ENCODE measurements around the gene RPH3AL.
"Not testable (repeated sequence)": the region's sequence is repeated elsewhere in the genome, so short reads cannot be mapped to it uniquely, and the experiment has no call there.

Gene RPH3AL

GRCh38 chr17:335691-336090 is 16.9 kb downstream of the RPH3AL start:
- no peak for FAIRE-seq

- no peak for FAIRE-seq
Measured at GRCh38 chr17:334974-335481, 17.6 kb downstream of the RPH3AL start.

- no peak for FAIRE-seq
Measured at GRCh38 chr17:333626-334396, 18.8 kb downstream of the RPH3AL start.

DNA sequence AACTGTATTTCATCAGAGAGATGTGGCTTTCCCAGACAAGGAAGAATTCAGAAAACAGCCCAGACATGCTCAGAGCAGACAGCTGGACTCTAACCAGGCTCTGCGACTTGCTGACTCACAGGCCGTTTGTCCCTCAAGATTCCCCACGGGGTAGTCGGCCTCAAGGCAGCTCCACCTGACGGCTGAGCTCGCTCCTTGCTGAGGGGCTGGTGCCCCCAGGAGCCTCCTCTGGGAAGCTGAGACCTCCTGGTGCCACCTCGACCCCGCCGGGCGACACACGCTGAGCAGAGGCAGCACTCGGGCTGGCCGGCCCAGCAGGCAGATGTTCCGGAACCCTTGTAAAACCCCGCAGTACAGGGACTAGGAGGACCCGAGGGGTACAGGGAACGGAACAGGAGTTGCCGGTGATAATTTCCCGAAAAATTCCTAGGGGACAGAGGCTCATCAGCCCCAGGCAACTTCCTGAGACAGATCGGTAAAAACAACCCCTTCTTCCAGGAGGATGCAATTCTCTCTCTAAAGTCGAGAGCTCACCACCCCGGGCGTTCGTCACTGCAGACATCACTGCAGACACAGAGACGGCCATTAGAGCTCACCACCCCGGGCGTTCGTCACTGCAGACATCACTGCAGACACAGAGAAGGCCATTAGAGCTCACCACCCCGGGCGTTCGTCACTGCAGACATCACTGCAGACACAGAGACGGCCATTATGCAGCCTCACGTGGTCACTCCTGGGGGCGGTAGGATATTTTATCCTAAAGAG is 19.9 kb downstream of the RPH3AL start:
- FAIRE-seq, result no peak

- FAIRE-seq, result no peak
Measured at GRCh38 chr17:332023-332422, 20.6 kb downstream of the RPH3AL start.

DNA sequence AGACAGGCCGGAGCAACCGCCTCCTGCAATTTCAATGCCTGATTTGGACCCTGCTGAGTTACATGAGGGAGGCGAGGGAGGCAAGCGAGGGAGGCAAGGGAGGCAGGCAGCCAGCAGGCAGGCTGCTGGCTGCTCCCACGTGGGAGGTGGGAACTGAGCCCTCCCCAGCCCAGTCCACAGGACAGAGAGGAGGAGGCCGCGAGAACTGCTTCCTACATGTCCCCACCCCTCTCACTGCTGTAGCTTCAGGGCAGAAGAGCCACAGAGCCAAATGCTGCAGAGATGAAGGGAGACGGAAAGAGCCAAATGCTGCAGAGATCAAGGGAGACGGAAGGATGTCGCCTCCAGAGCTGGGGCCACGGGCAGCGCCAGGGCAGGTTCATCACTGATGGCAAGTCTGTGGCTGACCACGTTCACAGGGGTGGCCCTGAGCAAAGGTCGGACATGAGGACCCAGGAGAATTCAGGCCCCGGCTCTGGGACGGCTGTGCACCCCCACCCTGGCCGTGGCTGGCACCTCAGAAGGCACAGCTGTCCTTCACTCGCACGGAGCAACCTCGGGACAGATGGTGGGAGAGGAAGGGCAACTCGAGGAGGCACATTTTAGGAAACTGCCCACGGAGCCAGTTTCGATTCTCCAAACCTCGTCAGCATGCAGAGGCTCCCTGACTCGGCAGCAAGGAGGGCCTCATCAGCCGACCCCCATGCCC is 21.5 kb downstream of the RPH3AL start:
- no peak for FAIRE-seq

DNA sequence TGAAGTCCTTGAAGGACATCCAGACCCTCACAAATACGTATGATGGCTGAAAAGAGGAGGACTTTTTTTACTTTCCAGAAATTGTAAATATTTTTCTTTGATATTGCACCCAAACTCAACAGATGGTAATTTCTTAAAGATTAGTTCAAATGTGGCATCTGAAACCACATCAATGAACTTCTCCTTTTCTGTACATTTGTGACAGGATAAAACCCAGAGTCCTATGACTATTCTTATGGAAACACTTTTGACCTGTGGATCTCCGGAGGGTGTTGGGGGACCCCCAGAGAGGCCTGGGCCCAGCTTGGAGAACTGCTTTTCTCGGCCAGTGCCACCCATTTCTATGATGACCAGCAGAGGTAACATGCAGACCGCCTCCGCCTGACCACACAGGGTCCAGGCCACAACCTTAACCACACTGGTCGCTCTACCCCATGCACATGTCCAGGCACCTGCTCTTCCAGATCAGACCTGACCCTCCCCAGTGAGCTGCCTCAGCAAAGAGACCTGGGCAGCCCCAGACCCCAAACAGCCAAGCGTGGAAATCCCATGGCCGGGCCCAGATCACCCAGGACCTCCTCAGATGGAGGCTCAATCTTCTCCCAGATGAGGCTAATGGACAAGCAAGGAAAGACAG is 22.7 kb downstream of the RPH3AL start:
- FAIRE-seq, result no peak

GRCh38 chr17:327971-328370 is 24.6 kb downstream of the RPH3AL start:
- no peak for FAIRE-seq

GRCh38 chr17:327296-327695 is 25.3 kb downstream of the RPH3AL start:
- no peak for FAIRE-seq

GRCh38 chr17:326010-326621 is 26.5 kb downstream of the RPH3AL start:
- FAIRE-seq, result no peak

DNA sequence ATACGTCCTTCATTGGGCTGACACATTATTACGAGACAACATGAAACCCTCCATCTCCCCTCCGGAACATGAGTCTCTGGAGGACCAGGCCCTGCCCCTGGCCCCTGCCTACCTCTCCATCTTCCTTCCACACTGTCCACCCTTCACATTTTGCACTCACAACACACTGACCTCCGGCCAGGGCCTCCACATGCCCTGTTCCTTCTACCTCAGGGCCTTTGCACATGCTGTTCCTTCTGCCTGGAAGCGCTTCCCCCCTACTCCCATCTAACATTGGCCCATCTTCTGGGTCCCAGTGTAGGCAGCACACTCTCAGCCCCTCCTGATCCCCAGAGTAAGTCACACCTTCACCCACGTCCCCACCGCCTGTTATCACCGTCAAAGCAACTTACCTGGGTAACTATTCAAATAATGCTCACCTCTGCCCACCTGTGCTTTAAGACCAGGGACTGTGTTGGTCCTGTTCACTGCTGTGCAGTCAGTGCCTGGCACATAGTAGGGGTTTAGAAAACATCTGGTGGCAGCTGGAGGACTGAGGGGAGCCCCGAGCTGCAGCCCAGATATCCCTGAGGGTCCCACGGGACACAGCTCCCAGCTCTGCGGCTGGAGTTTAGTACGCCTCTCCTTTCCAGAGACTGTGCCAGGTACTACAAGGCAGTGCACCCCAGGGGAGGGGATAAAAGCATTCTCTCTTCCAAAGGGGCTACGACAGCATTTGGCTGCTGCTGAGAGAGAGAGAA is 27.2 kb downstream of the RPH3AL start:
- no peak for FAIRE-seq

GRCh38 chr17:323721-324571 is 28.7 kb downstream of the RPH3AL start:
- no peak for FAIRE-seq

DNA sequence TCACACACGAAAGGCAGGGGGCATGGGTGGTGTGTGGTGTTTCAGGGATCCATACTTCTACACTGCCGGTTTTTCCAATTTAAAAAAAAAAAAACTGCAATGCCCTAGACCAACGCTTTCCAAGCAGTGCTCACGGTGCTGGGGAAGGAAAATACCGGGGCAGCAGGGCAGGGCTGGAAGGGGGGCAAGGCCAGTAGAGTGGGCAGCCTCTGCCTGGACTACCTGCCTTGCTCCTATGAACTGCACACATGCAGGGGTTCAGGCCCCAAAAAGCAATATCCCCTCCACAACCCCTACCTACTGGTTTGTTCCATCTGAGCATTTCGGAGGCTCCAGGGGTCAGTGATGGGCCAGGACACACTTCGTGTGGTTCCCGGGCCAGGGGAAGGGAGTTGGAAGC is 29.4 kb downstream of the RPH3AL start:
- FAIRE-seq, result no peak

- no peak for FAIRE-seq
Measured at GRCh38 chr17:322006-322780, 30.4 kb downstream of the RPH3AL start.

- no peak for FAIRE-seq
Measured at GRCh38 chr17:321386-321941, 31.1 kb downstream of the RPH3AL start.

GRCh38 chr17:320809-321385 is 31.7 kb downstream of the RPH3AL start:
- no peak for FAIRE-seq

DNA sequence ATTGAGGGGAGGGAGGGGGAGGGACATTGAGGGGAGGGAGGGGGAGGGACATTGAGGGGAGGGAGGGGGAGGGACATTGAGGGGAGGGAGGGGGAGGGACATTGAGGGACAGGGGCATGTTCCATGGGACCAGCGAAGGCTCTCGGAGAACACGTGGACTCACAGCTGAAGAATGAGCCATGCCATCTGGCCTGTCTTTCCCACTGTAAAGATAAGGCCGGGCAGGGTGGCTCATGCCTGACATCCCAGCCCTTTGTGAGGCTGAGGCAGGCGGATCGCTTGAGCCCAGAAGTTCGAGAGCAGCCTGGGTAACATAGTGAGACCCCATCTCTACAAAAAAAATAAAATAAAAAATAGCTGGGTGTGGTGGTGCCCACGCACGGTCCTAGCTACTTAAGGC is 32.5 kb downstream of the RPH3AL start:
- no peak for FAIRE-seq

DNA sequence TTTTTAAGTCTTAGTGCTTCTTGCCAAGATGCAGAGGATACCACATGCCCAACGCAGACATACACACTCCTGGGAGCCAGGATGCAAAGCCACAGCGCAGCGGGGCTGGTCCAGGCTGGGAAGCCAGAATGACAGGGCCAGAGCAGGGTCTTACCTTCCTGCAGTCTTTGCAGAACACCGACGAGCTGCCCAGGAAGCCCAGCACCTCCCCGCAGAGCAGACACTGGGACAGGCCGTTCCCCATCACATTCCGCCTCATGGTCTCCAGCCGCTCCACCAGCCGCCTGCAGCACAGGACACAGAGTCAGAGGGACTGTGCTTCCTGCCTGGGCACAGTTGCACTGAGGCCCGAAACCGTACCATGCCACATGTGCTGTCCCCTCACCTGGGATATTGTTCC is 33.3 kb downstream of the RPH3AL start:
- no peak for FAIRE-seq

GRCh38 chr17:317070-317469 is 35.5 kb downstream of the RPH3AL start:
- FAIRE-seq, result not testable (repeated sequence)

All from colon (tissue), 2 donors.